Activated CD8-positive, alpha-beta T cell treated with anti-CD3 and anti-CD28 coated beads for 36 hours (primary cell): Measurements from ENCODE around the gene TEKT2. TPM values are rescaled to one million over a fixed set of nuclear protein-coding genes. Genes with fewer than 3 reads are reported as not detected.

ENCODE experiments used
- ATAC-seq: fragments of 200-7000 bp; cut with Tn5 transposase; one replicate; pipeline ENCODE4 v1.10.0; 2021; ENCODE audit warnings: mild to moderate bottlenecking, moderate library complexity
- CTCF ChIA-PET: fragments of 350-600 bp; sonication (Branson Sonifier 250); formaldehyde crosslinking; loops from one replicate; lab custom pipeline; 2021; ENCODE audit warnings: antibody characterized with exemption; lab: Charles Lee
- POLR2A ChIA-PET: fragments of 350-600 bp; sonication (Branson Sonifier 250); formaldehyde crosslinking; loops from one replicate; lab custom pipeline; 2021; ENCODE audit warnings: antibody characterized with exemption; lab: Charles Lee
- DNase-seq: peaks from one replicate; pipeline ENCODE4 v3.0.0-alpha.2; 2020
- H3K27ac Mint-ChIP-seq: one replicate; pipeline ENCODE4 v1.8.0; 2021; ENCODE audit warnings: mild to moderate bottlenecking, mixed read lengths
- H3K27me3 Mint-ChIP-seq: one replicate; pipeline ENCODE4 v1.8.0; 2021; ENCODE audit warnings: mixed read lengths
- H3K36me3 Mint-ChIP-seq: one replicate; pipeline ENCODE4 v1.8.0; 2021; ENCODE audit warnings: low read depth, mixed read lengths
- H3K4me1 Mint-ChIP-seq: one replicate; pipeline ENCODE4 v1.8.0; 2021; ENCODE audit warnings: low read depth, mixed read lengths
- H3K4me3 Mint-ChIP-seq: one replicate; pipeline ENCODE4 v1.8.0; 2021; ENCODE audit warnings: mild to moderate bottlenecking, moderate library complexity, mixed read lengths
- H3K9me3 Mint-ChIP-seq: one replicate; pipeline ENCODE4 v1.8.0; 2021; ENCODE audit warnings: mixed read lengths
- CTCF ChIP-seq: fragments of 200-600 bp; IDR thresholded peaks from one replicate; pipeline ENCODE4 v1.8.0; 2022; ENCODE audit warnings: antibody characterized with exemption, mild to moderate bottlenecking
- intact Hi-C: fragments of 100-400 bp; cut with micrococcal nuclease; formaldehyde crosslinking; loops from one replicate; pipeline ENCODE4 v1.10.0; 2022
- total RNA-seq, 2 experiments: library from RNA; stranded (reverse); gene quantifications; one replicate each; pipeline ENCODE4 v1.2.3, GENCODE V29; 2021

The TEKT2 gene
- total RNA-seq, 2 experiments from 2014 or later: 0.20 to 0.34 TPM

- Mint-ChIP-seq H3K4me1 (peaks cover 6% of the 10 kb centered on the region), H3K27me3 (no peaks in the 10 kb centered on the region), H3K27ac (no peak overlapping the region), H3K36me3 (no peaks in the 10 kb centered on the region), H3K4me3 (no peak overlapping the region), H3K9me3 (no peaks in the 10 kb centered on the region)
- TF ChIP-seq CTCF: peak; percentile 93
- CTCF ChIA-PET: interaction anchor here (0.6 to 4.8 kb wide), 21 partner anchors 10 to 222 kb away, joined by 3 to 86 read pairs (median 4); partner anchors contain the start of gene TRAPPC3
- ATAC-seq (peak; percentile 92), DNase-seq (peak; percentile 86)
- intact Hi-C loops: loop anchor here (2.0 to 10.0 kb wide), 2 partner anchors 35 to 185 kb away; no protein-coding TSS in a partner anchor
- POLR2A ChIA-PET: interaction anchor here (1.8 kb wide), 1 partner anchor 35 kb away, joined by 8 read pairs; no protein-coding TSS in a partner anchor
Observed at GRCh38 chr1:36099681-36100341, 15.9 kb downstream of the TEKT2 start.

GRCh38 chr1:36100376-36100775 is 16.5 kb downstream of the TEKT2 start:
- Mint-ChIP-seq H3K36me3 (no peaks in the 10 kb centered on the region), H3K4me1 (peaks cover 6% of the 10 kb centered on the region), H3K27me3 (no peaks in the 10 kb centered on the region), H3K27ac (no peak overlapping the region), H3K4me3 (no peak overlapping the region), H3K9me3 (no peaks in the 10 kb centered on the region)
- intact Hi-C loops: loop anchor here (2.0 kb wide), 1 partner anchor 34 kb away; no protein-coding TSS in a partner anchor
- no peak for TF ChIP-seq CTCF
- POLR2A ChIA-PET: interaction anchor here (1.8 kb wide), 1 partner anchor 34 kb away, joined by 8 read pairs; no protein-coding TSS in a partner anchor
- ATAC-seq: no peak
- CTCF ChIA-PET: interaction anchor here (0.6 to 4.8 kb wide), 22 partner anchors 9 to 222 kb away, joined by 3 to 86 read pairs (median 4); partner anchors contain the start of gene TRAPPC3
- no peak for DNase-seq

- intact Hi-C loops: loop anchor here (2.0 kb wide), 1 partner anchor 33 kb away; no protein-coding TSS in a partner anchor
Observed at GRCh38 chr1:36101546-36101945, 17.7 kb downstream of the TEKT2 start.

GRCh38 chr1:36106269-36106668 is 22.4 kb downstream of the TEKT2 start:
- DNase-seq (no peak), ATAC-seq (no peak)
- intact Hi-C loops: no loop called here
- ChIA-PET POLR2A (no interaction called here), CTCF (interaction anchor here (1.1 to 6.0 kb wide), 4 partner anchors 10 to 179 kb away, joined by 3 to 37 read pairs (median 4); no protein-coding TSS in a partner anchor)
- H3K4me1 Mint-ChIP-seq: peaks cover 27% of the 10 kb centered on the region
- no peak overlapping the region for H3K4me3 Mint-ChIP-seq
- no peak for TF ChIP-seq CTCF
- H3K27me3 Mint-ChIP-seq: no peaks in the 10 kb centered on the region
- H3K27ac Mint-ChIP-seq: no peak overlapping the region
- no peaks in the 10 kb centered on the region for H3K9me3 Mint-ChIP-seq
- no peaks in the 10 kb centered on the region for H3K36me3 Mint-ChIP-seq

More at GRCh38 chr1:36101546-36101945, 17.7 kb downstream of the TEKT2 start:
- Mint-ChIP-seq H3K4me3 (no peak overlapping the region), H3K4me1 (peaks cover 6% of the 10 kb centered on the region), H3K9me3 (no peaks in the 10 kb centered on the region), H3K36me3 (no peaks in the 10 kb centered on the region), H3K27me3 (no peaks in the 10 kb centered on the region), H3K27ac (no peak overlapping the region)
- TF ChIP-seq CTCF: no peak
- POLR2A ChIA-PET: interaction anchor here (0.6 to 1.1 kb wide), 2 partner anchors 31 to 156 kb away, joined by 3 to 4 read pairs; no protein-coding TSS in a partner anchor
- CTCF ChIA-PET: interaction anchor here (1.2 to 4.8 kb wide), 4 partner anchors 15 to 86 kb away, joined by 3 to 86 read pairs (median 14); no protein-coding TSS in a partner anchor
- ATAC-seq: no peak
- no peak for DNase-seq
